ENCODE results near the gene RPL7A. TPM values are rescaled to one million over a fixed set of nuclear protein-coding genes. Genes with fewer than 3 reads are reported as not detected.

RPL7A gene
- total RNA-seq = 1,207 and 2,492 TPM in 2 replicates

GRCh38 chr9:133347985-133348717, at the start of gene RPL7A, which contains the start of gene MED22:
Gene RPL7A (plus strand): TSS chr9:133348218. CDS start chr9:133348244, 26 bp downstream.
Gene MED22 (minus strand): TSS chr9:133348131. CDS start chr9:133346662, 1,469 bp downstream.

GRCh38 chr9:133335924-133336811, 11.8 kb upstream of the RPL7A start, which contains the start of gene SURF6:
Gene SURF6 (minus strand): TSS chr9:133336188. CDS start chr9:133336132, 56 bp downstream.

GRCh38 chr9:133356391-133357091, 8.5 kb downstream of the RPL7A start, which contains the start of the genes SURF1 and SURF2:
Gene SURF1 (minus strand): TSS chr9:133356487. CDS start chr9:133356453, 34 bp downstream.
Gene SURF2 (plus strand): TSS chr9:133356550. CDS start chr9:133356593, 43 bp downstream.

GRCh38 chr9:133375724-133376654, 28.0 kb downstream of the RPL7A start, which contains the start of the genes STKLD1 and SURF4:
Gene STKLD1 (plus strand): TSS chr9:133376366. CDS start chr9:133376474, 108 bp downstream.
Gene SURF4 (minus strand): TSS chr9:133376060. CDS start chr9:133375969, 91 bp downstream.

Small RNAs within 50 kb of the gene (small RNA-seq; reads per million reads assigned to genes)
- gene RF00019 (ENCODE audit: low replicate concordance) = not detected
- not detected for gene SNORD24 (ENCODE audit: low replicate concordance)
- not detected for gene SNORD36A (ENCODE audit: low replicate concordance)
- gene SNORD36B (ENCODE audit: low replicate concordance) = not detected
- gene SNORD36C (ENCODE audit: low replicate concordance) = not detected

Other genes starting within 250 kb of the RPL7A start
- 16.4 and 25.6 TPM in 2 replicates for gene RALGDS, start 227.0 kb upstream of the RPL7A start, total RNA-seq
- 1.6 and 10.3 TPM in 2 replicates for gene GBGT1, start 184.3 kb upstream of the RPL7A start, total RNA-seq
- gene OBP2B, start 139.0 kb upstream of the RPL7A start, total RNA-seq = not detected in 2 replicates
- gene ABO, start 73.0 kb upstream of the RPL7A start, total RNA-seq = not detected in 2 replicates
- gene SURF6, start 12.0 kb upstream of the RPL7A start, total RNA-seq = 7.6 and 12.0 TPM in 2 replicates
- gene MED22, start 87 bp upstream of the RPL7A start, total RNA-seq = 18.6 and 20.3 TPM in 2 replicates
- gene SURF1, start 8.3 kb downstream of the RPL7A start, total RNA-seq = 18.2 and 27.1 TPM in 2 replicates
- 9.2 and 17.0 TPM in 2 replicates for gene SURF2, start 8.3 kb downstream of the RPL7A start, total RNA-seq
- 449 and 574 TPM in 2 replicates for gene SURF4, start 27.8 kb downstream of the RPL7A start, total RNA-seq
- under 0.01 and 0.14 TPM in 2 replicates for gene STKLD1, start 28.1 kb downstream of the RPL7A start, total RNA-seq
- 15.0 and 22.8 TPM in 2 replicates for gene REXO4, start 69.8 kb downstream of the RPL7A start, total RNA-seq
- gene ADAMTS13, start 74.1 kb downstream of the RPL7A start, total RNA-seq = 0.57 and 0.88 TPM in 2 replicates
- gene CACFD1, start 111.8 kb downstream of the RPL7A start, total RNA-seq = 6.4 and 13.8 TPM in 2 replicates
- gene SLC2A6, start 130.9 kb downstream of the RPL7A start, total RNA-seq = 48.4 and 79.4 TPM in 2 replicates
- gene MYMK, start 176.7 kb downstream of the RPL7A start, total RNA-seq = not detected in 2 replicates
- gene ADAMTSL2, start 186.5 kb downstream of the RPL7A start, total RNA-seq = 0.57 and 17.7 TPM in 2 replicates